GM18520 (cell line): ENCODE measurements around the gene CAMTA1.

Experiments used
- ATAC-seq: cut with Tn5 transposase; IDR thresholded peaks from one replicate; pipeline ENCODE4 v1.9.1; 2021; ENCODE audit not compliant: unreplicated experiment

CAMTA1 gene

DNA sequence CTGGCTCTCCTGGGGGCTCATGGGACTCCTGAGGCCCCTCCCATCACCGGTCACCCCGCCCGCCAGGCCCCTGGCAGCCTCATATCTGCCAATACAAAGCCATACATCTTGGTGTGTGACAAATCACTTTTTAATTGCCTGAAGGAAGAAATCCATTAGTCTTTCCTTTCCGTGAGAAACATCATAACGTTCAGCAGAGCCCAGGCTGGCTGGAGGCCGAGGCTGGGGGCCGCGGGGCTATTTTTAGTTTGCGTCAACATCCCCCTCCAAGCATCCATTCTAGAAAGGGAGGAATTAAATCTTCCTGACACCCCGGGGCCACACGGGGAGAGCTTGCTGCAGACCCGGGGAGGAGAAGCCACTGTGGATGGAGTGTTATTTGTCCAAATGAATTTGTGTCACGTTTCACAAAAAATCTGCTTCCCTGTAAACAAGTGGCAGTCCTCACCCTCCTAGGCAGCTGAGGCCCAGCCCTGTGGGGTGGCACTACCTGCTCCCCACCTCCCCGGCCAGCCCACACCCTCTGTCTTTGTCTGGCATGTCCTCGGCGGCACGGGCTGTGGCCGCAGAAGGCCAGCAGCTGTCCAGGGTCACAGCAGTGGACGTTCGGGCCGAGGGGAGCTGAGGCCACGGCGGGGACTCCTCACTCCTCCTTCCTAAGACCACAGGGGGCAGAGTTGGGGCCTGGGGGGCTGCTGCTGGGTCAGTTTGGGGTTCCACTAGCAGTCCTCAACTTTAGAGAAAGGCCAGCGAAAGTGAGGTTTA is 749.0 kb downstream of the CAMTA1 start:
- no peak for ATAC-seq

DNA sequence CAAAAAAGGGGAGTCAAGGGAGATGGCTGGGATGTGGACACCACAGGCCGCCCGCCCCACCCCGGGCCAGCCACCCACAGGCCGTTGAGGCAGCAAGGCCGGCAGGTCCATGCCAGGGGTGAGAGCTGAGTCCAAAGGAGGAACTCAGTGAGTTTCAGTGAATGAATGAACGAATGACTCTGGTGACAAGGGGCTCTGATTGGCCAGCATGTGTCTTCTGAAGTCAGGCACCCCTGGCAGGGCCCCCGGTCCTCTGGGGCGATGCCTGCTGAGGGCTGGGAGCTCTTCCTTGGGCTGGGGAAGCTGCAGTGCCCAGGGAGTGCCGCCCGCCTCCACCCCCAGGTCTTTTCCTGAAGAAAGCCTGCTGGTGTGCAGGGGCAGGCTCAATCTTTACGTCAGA is 749.8 kb downstream of the CAMTA1 start:
- ATAC-seq = no peak

DNA sequence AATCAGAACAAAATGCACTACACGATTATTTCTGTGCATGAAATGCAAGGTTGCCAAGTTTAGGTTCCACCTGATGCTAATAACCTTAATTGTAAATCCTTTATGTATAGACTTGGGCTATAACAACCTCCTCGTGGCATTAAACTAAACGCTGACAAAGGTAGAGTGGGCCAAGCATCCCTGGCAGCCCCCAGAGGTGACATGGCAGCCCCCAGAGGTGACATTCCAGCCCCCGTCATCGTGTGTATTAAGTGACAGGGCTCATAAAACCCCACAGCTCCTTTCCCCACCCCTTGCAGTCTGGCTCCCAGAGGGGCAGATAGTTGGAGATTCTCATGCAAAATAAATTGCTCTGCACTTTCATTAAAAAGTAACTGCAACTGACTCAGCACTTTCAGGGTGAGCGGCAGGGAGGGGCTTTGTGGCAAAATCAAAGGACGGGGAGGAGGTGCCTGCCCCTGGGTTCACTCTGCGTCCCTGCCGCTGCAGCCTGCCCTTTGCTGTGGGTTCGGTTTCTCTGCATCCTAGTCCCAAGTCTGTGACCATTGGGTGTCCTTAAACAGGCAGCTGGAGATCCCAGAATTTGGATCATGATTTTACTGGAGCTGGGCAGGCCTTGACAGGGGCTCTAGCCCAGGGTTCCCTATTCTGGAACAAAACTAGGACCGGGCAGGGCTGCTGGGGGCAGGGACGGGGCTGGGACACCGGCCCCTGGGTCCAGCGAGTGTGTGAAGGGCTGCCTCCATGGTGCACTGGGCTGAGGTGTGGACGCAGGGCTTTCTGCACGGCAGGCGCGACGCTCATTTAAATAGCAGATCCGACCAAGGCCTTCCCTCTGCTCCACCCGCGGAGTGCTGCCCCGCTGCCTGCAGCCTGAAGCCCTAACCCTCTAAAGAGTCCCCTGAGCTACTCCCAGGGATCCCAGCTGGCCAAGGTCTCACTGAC is 751.0 kb downstream of the CAMTA1 start:
- ATAC-seq = no peak

DNA sequence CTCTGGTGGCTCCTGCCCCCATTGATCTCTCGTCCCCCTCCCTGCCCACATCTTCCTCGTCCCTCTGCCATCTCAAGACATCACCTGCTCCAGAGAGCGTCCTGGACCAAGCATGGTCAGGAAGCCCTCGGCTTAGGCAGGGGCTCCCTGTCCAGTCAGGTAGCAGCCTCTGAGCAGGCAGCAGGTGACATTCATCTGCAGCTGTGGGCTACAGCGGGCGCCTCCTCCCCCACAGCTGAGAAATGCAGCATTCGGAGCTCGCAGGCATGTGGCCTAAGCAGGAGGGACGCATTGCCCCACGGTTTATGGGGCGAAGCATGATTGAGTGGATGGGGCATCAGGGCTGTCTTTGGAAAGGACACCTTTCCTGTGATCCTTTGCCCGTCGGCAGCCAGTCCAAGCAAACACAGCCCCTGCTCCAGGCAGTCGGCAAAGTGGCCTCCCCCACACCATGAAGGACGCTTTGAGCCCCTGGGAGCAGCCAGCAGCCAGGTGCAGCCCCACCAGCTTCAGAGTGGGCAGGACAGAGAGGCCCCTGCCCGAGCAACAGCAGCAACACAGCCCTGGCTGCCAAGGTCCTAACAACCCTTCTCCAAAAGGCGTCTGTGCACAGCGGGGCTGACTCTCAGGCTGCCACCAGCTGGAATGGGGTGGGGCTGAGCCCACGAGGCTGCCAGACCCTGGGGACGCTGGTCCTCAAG is 751.8 kb downstream of the CAMTA1 start:
- ATAC-seq = no peak

DNA sequence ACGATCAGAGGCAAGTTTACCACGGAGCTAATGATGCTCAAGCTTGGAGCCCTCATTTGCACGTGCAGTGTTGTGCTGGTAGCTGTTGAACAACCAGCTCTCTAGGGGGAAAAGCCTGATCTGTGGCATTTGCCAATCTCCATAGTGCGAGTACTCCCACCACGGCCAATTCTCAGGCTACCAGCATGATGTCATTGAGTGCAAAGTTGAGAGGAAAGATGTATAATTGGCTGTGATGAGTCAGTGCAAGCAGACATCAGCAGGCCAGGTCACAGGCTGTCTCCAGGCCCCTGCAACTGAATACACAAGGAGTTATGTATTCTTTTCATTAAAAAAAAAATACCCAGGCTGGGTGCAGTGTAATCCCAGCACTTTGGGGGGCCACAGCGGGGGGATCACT is 752.8 kb downstream of the CAMTA1 start:
- no peak for ATAC-seq

GRCh38 chr1:7538849-7539768 is 753.9 kb downstream of the CAMTA1 start:
- ATAC-seq = no peak

- ATAC-seq = no peak
Observed at GRCh38 chr1:7539769-7540175, 754.5 kb downstream of the CAMTA1 start.

- no peak for ATAC-seq
Observed at GRCh38 chr1:7540816-7541215, 755.6 kb downstream of the CAMTA1 start.

DNA sequence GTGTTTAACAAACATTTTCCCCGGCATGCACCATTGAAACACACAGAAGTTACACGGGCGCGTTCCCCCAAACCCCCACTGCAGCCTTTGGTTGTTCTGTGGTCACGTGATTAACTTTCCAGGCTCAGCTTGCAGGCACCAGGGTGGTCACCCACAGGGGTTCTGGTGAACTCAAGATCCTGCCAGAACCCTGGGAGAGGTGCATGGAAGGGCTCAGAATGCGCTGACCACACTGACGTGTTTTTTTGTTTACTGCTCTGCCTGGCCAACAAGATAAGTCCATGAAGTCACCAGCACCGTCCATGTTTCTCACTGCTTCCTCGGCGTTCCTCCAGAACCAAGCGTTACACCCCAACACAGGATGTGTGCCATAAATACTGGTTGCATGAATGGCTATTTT is 756.4 kb downstream of the CAMTA1 start:
- ATAC-seq = no peak

GRCh38 chr1:7543718-7544090 is 758.5 kb downstream of the CAMTA1 start:
- no peak for ATAC-seq

DNA sequence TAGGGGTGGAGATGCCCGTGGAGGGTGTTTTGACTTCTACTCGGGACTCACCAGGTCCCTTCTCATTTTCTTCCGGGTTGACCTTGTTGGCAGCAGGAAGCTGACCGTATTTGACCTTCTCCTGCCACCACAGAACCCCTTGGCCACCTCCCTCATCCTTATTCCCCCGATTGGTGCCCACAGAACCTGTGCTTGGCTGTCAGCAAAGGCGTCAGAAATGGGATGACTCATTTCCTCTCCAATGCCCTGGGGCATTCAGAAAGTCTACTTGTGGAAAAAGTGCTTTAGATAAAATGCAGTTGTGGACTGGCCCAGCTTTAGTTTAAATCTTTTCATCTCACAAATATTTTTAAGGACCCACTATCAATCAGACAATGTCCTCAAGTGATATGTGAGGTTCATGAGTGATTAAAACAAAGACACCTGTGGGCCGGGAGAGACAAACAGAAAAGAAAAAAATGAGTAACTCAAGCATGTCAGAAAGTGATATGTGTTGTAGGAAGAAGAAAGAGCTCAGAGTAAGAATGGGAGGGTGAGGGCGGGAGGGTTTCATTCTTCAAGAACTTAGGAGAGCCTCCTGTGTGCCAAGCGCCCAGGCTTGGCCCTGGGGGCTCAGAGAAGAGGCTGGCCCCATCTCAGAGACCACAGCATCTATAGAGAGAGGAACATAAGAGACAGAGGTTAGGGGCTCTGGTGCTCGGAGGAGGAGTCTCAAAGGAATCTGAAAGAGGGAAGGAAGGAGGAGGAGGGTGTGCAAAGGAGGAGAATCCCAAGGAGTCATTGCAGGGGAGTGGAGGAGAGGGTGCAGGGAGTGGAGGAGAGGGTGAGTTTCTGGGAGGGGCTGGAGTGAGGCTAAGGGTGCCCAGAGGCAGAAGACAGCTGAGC is 764.3 kb downstream of the CAMTA1 start:
- ATAC-seq = no peak

DNA sequence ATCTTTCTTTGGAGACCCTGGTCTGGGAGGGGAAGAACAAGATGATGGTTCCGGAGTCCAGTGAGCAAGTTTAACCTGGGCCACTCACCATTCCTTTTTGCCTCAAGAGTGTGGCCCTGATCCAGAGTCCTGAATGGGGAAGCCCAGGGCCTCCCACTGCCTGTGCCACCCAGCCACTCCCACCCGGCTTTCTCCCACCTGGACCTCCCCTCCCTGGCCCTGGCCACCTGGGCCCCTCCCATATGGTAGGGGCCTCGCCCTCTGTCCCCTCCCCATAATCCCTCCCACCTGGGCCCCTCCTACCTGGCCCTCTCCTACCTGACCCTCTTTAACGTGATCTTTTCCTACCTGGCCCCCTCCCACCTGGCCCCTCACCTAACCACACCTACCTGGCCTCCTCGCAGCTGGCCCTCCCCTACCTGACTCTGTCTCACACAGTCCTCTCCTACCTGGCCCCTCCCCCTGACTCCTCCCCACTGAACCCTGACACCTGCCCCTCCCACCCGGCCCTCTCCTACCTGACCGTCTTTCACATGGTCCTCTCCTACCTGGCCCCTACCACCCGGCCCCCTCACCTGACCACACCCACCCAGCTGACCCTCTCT is 765.1 kb downstream of the CAMTA1 start:
- no peak for ATAC-seq

GRCh38 chr1:7550981-7551380 is 765.7 kb downstream of the CAMTA1 start:
- ATAC-seq = no peak

- no peak for ATAC-seq
Observed at GRCh38 chr1:7551442-7551841, 766.2 kb downstream of the CAMTA1 start.

DNA sequence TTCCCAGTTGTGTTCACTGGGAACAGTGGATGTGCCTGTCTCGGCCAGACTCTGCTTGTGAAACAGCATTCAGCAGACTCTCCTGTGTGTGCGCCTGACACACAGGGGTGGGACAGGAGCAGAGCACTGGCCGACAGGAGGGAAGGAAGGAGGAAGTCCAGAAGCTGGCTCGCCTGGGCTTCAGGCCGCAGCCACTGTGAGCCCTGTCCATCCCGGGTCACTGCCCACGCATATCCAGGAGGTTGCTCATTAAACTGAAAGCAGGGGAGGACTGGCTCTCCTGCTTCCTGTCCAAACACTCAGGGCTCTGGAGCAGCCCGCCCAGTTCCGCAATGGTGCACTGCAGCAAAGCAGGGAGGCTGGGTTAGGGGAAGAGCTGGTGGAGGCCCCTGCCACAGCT is 767.1 kb downstream of the CAMTA1 start:
- no peak for ATAC-seq

DNA sequence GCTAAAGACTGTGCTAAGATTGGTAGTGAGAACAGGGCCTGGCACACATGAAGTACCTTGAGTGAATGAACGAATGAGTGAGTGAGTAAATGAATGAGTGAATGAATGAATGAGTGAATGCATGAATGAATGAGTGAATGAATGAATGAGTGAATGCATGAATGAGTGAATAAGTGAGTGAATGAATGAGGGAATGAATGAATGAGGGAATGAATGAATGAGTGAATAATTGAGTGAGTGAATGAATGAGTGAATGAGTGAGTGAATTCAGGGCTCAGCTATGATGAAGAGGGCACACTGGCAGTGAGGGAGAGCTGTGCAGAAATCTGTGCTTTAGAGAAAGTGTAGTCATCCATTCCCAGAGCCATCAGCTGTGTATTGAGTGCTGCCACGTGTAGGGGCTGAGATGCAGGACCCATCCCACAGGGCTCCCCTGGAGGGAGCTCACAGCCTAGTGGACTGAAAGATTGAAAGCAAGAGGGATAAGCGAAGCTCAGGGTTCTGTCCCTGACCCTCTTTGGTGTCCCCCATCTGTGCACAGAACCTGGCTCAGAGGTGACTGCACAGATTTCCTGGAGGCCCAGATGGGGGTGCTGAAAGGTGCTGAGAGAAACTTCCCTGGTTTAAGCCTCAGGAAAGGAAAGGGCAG is 767.9 kb downstream of the CAMTA1 start:
- ATAC-seq = no peak

GRCh38 chr1:7554385-7555235 is 769.4 kb downstream of the CAMTA1 start:
- ATAC-seq = no peak
